Measurements from ENCODE around the gene DDX1. TPM values are rescaled to one million over a fixed set of nuclear protein-coding genes. Genes with fewer than 3 reads are reported as not detected.

Gene DDX1
- total and polyA plus RNA-seq, 9 donors: 36.5 to 80.1 (median 67.4) TPM

DNA sequence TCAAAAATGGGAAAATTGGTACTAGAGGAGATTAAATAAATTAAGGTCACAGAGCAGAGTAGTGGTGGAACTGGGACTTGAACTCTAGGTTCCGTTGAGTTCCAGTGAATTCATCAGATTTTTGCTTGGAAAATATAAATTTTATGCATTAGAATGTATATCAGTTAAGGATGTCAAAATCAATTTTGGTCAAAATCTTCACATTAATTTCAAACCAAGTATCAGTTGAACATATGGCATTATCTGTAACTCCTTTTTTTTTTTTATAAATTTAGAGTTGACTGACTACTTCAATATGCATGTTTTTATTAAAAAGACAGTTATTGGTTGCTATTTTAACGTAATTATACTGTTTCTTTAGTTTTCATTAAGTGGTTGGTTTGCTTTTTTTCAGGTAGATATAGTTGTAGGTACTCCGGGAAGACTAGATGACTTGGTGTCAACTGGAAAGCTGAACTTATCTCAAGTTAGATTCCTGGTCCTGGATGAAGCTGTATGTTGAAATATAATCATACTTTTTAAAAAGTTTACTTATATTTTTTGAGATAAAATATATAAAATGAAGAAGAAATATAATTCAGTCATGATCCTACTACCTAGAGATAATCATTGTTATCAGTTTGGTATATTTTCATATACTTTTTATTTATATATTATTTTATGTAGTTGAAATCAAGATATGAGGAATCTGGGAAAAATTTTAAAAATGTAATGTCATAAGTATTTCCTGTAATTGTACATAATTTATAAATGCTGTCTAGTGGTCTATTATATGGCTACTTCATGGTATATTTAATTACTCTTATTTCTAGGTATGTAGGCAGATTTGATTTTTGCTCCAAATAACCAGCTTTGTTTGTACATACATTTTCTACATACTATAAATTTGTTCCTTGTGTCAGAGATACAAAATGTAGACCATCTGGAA lies 25.4 kb downstream of the DDX1 start:
- TF ChIP-seq POLR2A (IDR thresholded peaks at IDR 0.05) (no peak), EP300 (IDR thresholded peaks at IDR 0.05) (no peak)
- TF ChIP-seq, protein P1, sequence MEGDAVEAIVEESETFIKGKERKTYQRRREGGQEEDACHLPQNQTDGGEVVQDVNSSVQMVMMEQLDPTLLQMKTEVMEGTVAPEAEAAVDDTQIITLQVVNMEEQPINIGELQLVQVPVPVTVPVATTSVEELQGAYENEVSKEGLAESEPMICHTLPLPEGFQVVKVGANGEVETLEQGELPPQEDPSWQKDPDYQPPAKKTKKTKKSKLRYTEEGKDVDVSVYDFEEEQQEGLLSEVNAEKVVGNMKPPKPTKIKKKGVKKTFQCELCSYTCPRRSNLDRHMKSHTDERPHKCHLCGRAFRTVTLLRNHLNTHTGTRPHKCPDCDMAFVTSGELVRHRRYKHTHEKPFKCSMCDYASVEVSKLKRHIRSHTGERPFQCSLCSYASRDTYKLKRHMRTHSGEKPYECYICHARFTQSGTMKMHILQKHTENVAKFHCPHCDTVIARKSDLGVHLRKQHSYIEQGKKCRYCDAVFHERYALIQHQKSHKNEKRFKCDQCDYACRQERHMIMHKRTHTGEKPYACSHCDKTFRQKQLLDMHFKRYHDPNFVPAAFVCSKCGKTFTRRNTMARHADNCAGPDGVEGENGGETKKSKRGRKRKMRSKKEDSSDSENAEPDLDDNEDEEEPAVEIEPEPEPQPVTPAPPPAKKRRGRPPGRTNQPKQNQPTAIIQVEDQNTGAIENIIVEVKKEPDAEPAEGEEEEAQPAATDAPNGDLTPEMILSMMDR (IDR thresholded peaks at IDR 0.05): no peak
- 93 to 96% (median 95%) methylated on average over 3 of the region's 3 CpGs for WGBS, 3 donors
- Histone ChIP-seq H3K9me3 (no peaks in the 10 kb centered on the region), H3K4me1 (ENCODE audit: insufficient read depth) (no peaks in the 10 kb centered on the region), H3K27ac (no peak overlapping the region), H3K36me3 (no peaks in the 10 kb centered on the region), H3K27me3 (no peaks in the 10 kb centered on the region), H3K4me3 (no peak overlapping the region)
- no peak for DNase-seq
- intact Hi-C loops (cut with DNase I): loop anchor here in 1 of 4 donors (10.0 kb wide), 1 partner anchor 1132 kb away; no protein-coding TSS in a partner anchor

- H3K4me1 ChIP-seq (ENCODE audit: insufficient read depth): no peaks in the 10 kb centered on the region
- no peak for TF ChIP-seq POLR2A (IDR thresholded peaks at IDR 0.05)
- TF ChIP-seq EP300 (IDR thresholded peaks at IDR 0.05): no peak
- TF ChIP-seq, protein P1 (IDR thresholded peaks at IDR 0.05): no peak
- no peak for DNase-seq
- intact Hi-C loops (cut with DNase I): loop anchor here in 1 of 4 donors (10.0 kb wide), 1 partner anchor 1133 kb away; no protein-coding TSS in a partner anchor
- H3K4me3 ChIP-seq: no peak overlapping the region
- H3K9me3 ChIP-seq: no peaks in the 10 kb centered on the region
- H3K27me3 ChIP-seq: no peaks in the 10 kb centered on the region
- 93 to 99% (median 98%) methylated on average over 4 of the region's 4 CpGs for WGBS, 3 donors
- no peak overlapping the region for H3K27ac ChIP-seq
- H3K36me3 ChIP-seq: no peaks in the 10 kb centered on the region
Observed at GRCh38 chr2:15617778-15618448, 26.2 kb downstream of the DDX1 start.

DNA sequence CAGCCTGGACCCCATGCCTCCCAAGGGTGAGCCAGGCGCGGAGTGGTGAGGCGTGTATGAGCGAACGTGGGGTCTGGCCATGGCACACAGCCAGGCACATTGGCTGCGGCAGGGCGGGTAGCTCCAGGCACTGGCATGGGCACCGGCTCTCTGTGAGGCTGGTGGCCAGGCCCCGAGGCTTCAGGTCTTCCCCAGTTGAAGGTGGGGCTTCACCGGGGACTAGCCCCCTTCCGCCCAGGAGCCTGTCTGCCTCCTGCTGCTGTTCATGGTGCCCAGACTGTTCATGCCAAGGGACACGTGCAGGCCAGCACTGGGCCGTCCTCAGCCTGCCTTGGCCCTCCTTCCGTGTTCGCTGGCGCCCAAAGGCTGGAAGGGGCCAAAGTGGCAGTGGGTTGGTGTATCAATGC lies 26.8 kb downstream of the DDX1 start:
- H3K4me3 ChIP-seq: no peak overlapping the region
- intact Hi-C loops (cut with DNase I): loop anchor here in 1 of 4 donors (10.0 kb wide), 1 partner anchor 1134 kb away; no protein-coding TSS in a partner anchor
- H3K36me3 ChIP-seq: no peaks in the 10 kb centered on the region

GRCh38 chr2:15619076-15619475 lies 27.4 kb downstream of the DDX1 start:
- DNase-seq: no peak
- TF ChIP-seq POLR2A (IDR thresholded peaks at IDR 0.05): no peak
- TF ChIP-seq, protein P1 (IDR thresholded peaks at IDR 0.05): no peak
- no peak for TF ChIP-seq EP300 (IDR thresholded peaks at IDR 0.05)
- Histone ChIP-seq H3K4me1 (ENCODE audit: insufficient read depth) (no peaks in the 10 kb centered on the region), H3K27me3 (no peaks in the 10 kb centered on the region), H3K9me3 (no peaks in the 10 kb centered on the region), H3K4me3 (no peak overlapping the region), H3K27ac (no peak overlapping the region), H3K36me3 (no peaks in the 10 kb centered on the region)
- WGBS, 3 donors: 96 to 98% (median 98%) methylated on average over 10 to 11 of the region's 11 CpGs
- intact Hi-C loops (cut with DNase I): loop anchor here in 1 of 4 donors (10.0 kb wide), 1 partner anchor 1134 kb away; no protein-coding TSS in a partner anchor

More for the DNA sequence above, 26.8 kb downstream of the DDX1 start:
- Histone ChIP-seq H3K27me3 (no peaks in the 10 kb centered on the region), H3K4me1 (ENCODE audit: insufficient read depth) (no peaks in the 10 kb centered on the region), H3K9me3 (no peaks in the 10 kb centered on the region), H3K27ac (no peak overlapping the region)
- no peak for DNase-seq
- WGBS, 3 donors: 92 to 96% (median 95%) methylated on average over 16 of the region's 16 CpGs
- TF ChIP-seq EP300 (IDR thresholded peaks at IDR 0.05): no peak
- TF ChIP-seq, protein P1 (IDR thresholded peaks at IDR 0.05): no peak
- TF ChIP-seq POLR2A (IDR thresholded peaks at IDR 0.05): no peak

Measured in ovary (tissue), 9 donors.